Esophagus squamous epithelium (tissue), 5 donors: ENCODE results near the gene FLT1. TPM values are rescaled to one million over a fixed set of nuclear protein-coding genes. Genes with fewer than 3 reads are reported as not detected.

ENCODE experiments used
- DNase-seq: peaks from one replicate; lab custom pipeline; 2025; lab: John Stamatoyannopoulos, UW
- H3K27ac ChIP-seq, 4 donors: fragments of 200-600 bp; sonication (generic); one replicate each; pipeline ENCODE4 v1.5.1; 2016 to 2019; ENCODE audit warnings: mild to moderate bottlenecking in 1 of 4
- H3K27me3 ChIP-seq, 4 donors: fragments of 200-600 bp; sonication (generic); 1 replicate in 3 of 4; 2 replicates in 1 of 4; pipeline versions ENCODE4 v1.5.1 to v1.6.0; 2017 to 2021; ENCODE audit warnings: antibody characterized with exemption in 1 of 4
- H3K36me3 ChIP-seq, 3 donors: fragments of 200-600 bp; sonication (generic); one replicate each; pipeline ENCODE4 v1.5.1; 2016 to 2019
- H3K4me1 ChIP-seq, 3 donors: fragments of 200-600 bp; sonication (generic); one replicate each; pipeline ENCODE4 v1.5.1; 2017 to 2019
- H3K4me3 ChIP-seq, 4 donors: fragments of 200-600 bp; sonication (generic); 1 replicate in 3 of 4; 2 replicates in 1 of 4; pipeline ENCODE4 v1.5.1; 2016 to 2019; ENCODE audit warnings: mild to moderate bottlenecking in 2 of 4, moderate library complexity in 1 of 4
- H3K9me3 ChIP-seq, 3 donors: fragments of 200-600 bp; sonication (generic); one replicate each; pipeline ENCODE4 v1.5.1; 2016 to 2019
- POLR2A ChIP-seq, 4 donors: fragments of 450-650 bp; IDR thresholded peaks; one replicate each; pipeline ENCODE4 v1.6.1; 2017; ENCODE audit warnings: antibody characterized with exemption in 4 of 4, mild to moderate bottlenecking in 4 of 4, moderate library complexity in 3 of 4
- WGBS, 2 donors: methylation state at CpG; one replicate each; pipeline ENCODE4 v1.1.5; 2018; 5-methylcytosine and 5-hydroxymethylcytosine counted together
- intact Hi-C: fragments of 100-400 bp; cut with DNase I; formaldehyde crosslinking; loops from one replicate; pipeline ENCODE4 v1.15.0; 2022
- total RNA-seq, 4 donors: library from RNA; depleted of rRNA; stranded (reverse); fragments of >200 nt; gene quantifications; one replicate each; pipeline ENCODE4 v1.1.0, GENCODE V29; 2016
- TF ChIP-seq, protein P1 (sequence below), 6 experiments: fragments of 450-650 bp in 4 of 6; fragments of 200-600 bp in 2 of 6; sonication (generic) in 2 of 6; IDR thresholded peaks; one replicate each; pipeline ENCODE4 v1.5.1; 2016 to 2019; ENCODE audit warnings: antibody characterized with exemption in 6 of 6, mild to moderate bottlenecking in 4 of 6, moderate library complexity in 4 of 6
- donor health status: DM: yes; HTN: yes; CAD: no.

FLT1 gene
- total RNA-seq, 4 donors from 2014 or later, result 2.1 to 16.4 (median 8.9) TPM

GRCh38 chr13:28347456-28348371, 147.2 kb downstream of the FLT1 start:
- Histone ChIP-seq H3K27me3 (peaks cover 0 to 21% (median 0%) of the 10 kb centered on the region in 4 donors), H3K4me1 (no peaks in the 10 kb centered on the region), H3K9me3 (no peaks in the 10 kb centered on the region), H3K4me3 (no peak overlapping the region), H3K27ac (no peak overlapping the region), H3K36me3 (no peaks in the 10 kb centered on the region)
- WGBS, 2 donors, result 52 to 63% methylated on average over 5 of the region's 5 CpGs
- TF ChIP-seq, protein P1, sequence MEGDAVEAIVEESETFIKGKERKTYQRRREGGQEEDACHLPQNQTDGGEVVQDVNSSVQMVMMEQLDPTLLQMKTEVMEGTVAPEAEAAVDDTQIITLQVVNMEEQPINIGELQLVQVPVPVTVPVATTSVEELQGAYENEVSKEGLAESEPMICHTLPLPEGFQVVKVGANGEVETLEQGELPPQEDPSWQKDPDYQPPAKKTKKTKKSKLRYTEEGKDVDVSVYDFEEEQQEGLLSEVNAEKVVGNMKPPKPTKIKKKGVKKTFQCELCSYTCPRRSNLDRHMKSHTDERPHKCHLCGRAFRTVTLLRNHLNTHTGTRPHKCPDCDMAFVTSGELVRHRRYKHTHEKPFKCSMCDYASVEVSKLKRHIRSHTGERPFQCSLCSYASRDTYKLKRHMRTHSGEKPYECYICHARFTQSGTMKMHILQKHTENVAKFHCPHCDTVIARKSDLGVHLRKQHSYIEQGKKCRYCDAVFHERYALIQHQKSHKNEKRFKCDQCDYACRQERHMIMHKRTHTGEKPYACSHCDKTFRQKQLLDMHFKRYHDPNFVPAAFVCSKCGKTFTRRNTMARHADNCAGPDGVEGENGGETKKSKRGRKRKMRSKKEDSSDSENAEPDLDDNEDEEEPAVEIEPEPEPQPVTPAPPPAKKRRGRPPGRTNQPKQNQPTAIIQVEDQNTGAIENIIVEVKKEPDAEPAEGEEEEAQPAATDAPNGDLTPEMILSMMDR (IDR thresholded peaks at IDR 0.05), result no peak
- TF ChIP-seq POLR2A (IDR thresholded peaks at IDR 0.05), result no peak
- no peak for DNase-seq
- intact Hi-C loops, result no loop called here

- Histone ChIP-seq H3K9me3 (no peaks in the 10 kb centered on the region), H3K36me3 (no peaks in the 10 kb centered on the region), H3K4me1 (no peaks in the 10 kb centered on the region), H3K27ac (no peak overlapping the region), H3K4me3 (no peak overlapping the region), H3K27me3 (peaks cover 0 to 18% (median 0%) of the 10 kb centered on the region in 4 donors)
- no peak for DNase-seq
- intact Hi-C loops, result no loop called here
- WGBS, 2 donors, result 90 to 92% methylated on average over 2 of the region's 2 CpGs
- TF ChIP-seq, protein P1 (IDR thresholded peaks at IDR 0.05), result no peak
Measured at GRCh38 chr13:28346154-28346553, 148.8 kb downstream of the FLT1 start.

- Histone ChIP-seq H3K36me3 (no peaks in the 10 kb centered on the region), H3K4me1 (no peaks in the 10 kb centered on the region), H3K9me3 (no peaks in the 10 kb centered on the region), H3K27ac (no peak overlapping the region), H3K4me3 (no peak overlapping the region), H3K27me3 (peaks cover 0 to 18% (median 0%) of the 10 kb centered on the region in 4 donors)
- no peak for DNase-seq
- intact Hi-C loops, result no loop called here
- TF ChIP-seq, protein P1 (IDR thresholded peaks at IDR 0.05), result no peak
- no peak for TF ChIP-seq POLR2A (IDR thresholded peaks at IDR 0.05)
- 73 to 79% methylated on average over 3 of the region's 3 CpGs for WGBS, 2 donors
Measured at GRCh38 chr13:28344163-28344562, 150.8 kb downstream of the FLT1 start.

DNA sequence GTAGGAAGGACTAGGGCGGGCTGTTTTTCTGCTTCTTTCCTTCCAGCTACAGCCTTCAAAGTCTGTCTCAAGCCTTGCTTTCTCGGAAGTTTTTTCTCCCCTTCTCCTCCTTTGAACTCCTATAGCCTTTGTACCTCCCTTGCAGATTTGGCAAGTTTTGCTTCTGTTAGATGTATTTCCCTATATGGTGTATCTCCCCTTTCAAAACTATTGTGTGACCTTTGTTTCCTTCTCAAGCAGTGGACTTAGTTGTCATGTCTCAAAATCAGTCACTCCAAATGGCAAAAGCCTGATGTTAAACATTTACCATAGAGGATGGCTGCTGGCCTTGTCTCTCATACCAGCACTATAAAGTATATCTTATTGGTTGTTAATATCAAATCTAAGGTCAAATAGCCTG, 152.7 kb downstream of the FLT1 start:
- WGBS, 2 donors, result 66 to 83% methylated on average over 2 of the region's 2 CpGs
- intact Hi-C loops, result no loop called here

More for the DNA sequence above, 152.7 kb downstream of the FLT1 start:
- H3K27ac ChIP-seq, result no peak overlapping the region
- TF ChIP-seq, protein P1 (IDR thresholded peaks at IDR 0.05), result no peak
- DNase-seq, result no peak
- no peaks in the 10 kb centered on the region for H3K36me3 ChIP-seq
- H3K4me1 ChIP-seq, result peaks cover 0 to 17% (median 9%) of the 10 kb centered on the region in 3 donors
- H3K4me3 ChIP-seq, result no peak overlapping the region
- peaks cover 0 to 24% (median 0%) of the 10 kb centered on the region in 4 donors for H3K27me3 ChIP-seq
- H3K9me3 ChIP-seq, result no peaks in the 10 kb centered on the region
